GM23248 (cell line): ENCODE measurements around the gene TPCN2. TPM values are rescaled to one million over a fixed set of nuclear protein-coding genes. Genes with fewer than 3 reads are reported as not detected.

Experiments
- DNase-seq: peaks from one replicate; pipeline ENCODE4 v3.0.0-alpha.2; 2015
- H2AFZ ChIP-seq: fragments of 200-600 bp; sonication (generic); 2 replicates; pipeline ENCODE4 v1.6.1; 2016; ENCODE audit warnings: antibody characterized with exemption
- H3F3A ChIP-seq: fragments of 200-600 bp; sonication (generic); 2 replicates; pipeline ENCODE4 v1.6.1; 2016; ENCODE audit warnings: mild to moderate bottlenecking, antibody characterized with exemption, mixed run types; ENCODE audit not compliant: insufficient read depth
- H3K27ac ChIP-seq: fragments of 200-600 bp; sonication (generic); 2 replicates; pipeline ENCODE4 v1.5.1; 2016; ENCODE audit warnings: mild to moderate bottlenecking
- H3K27me3 ChIP-seq: fragments of 200-600 bp; sonication (generic); replicated peaks from 2 replicates; pipeline ENCODE4 v1.6.1; 2016; ENCODE audit warnings: mild to moderate bottlenecking; ENCODE audit not compliant: insufficient read depth
- H3K36me3 ChIP-seq: fragments of 200-600 bp; sonication (generic); 2 replicates; pipeline ENCODE4 v1.6.1; 2016; ENCODE audit warnings: low read depth, mild to moderate bottlenecking
- H3K4me1 ChIP-seq: fragments of 200-600 bp; sonication (generic); 2 replicates; pipeline ENCODE4 v1.6.1; 2016; ENCODE audit warnings: mild to moderate bottlenecking; ENCODE audit not compliant: insufficient read depth
- H3K4me2 ChIP-seq: fragments of 200-600 bp; sonication (generic); one replicate; pipeline ENCODE4 v1.6.1; 2016; ENCODE audit warnings: mild to moderate bottlenecking; ENCODE audit not compliant: unreplicated experiment
- H3K4me3 ChIP-seq: fragments of 200-600 bp; sonication (generic); 2 replicates; pipeline ENCODE4 v1.5.1; 2016; ENCODE audit warnings: mild to moderate bottlenecking
- H3K79me2 ChIP-seq: fragments of 200-600 bp; sonication (generic); 2 replicates; pipeline ENCODE4 v1.6.1; 2016; ENCODE audit warnings: mild to moderate bottlenecking; ENCODE audit not compliant: insufficient read depth
- H3K9ac ChIP-seq: fragments of 200-600 bp; sonication (generic); 2 replicates; pipeline ENCODE4 v1.6.1; 2016; ENCODE audit warnings: mild to moderate bottlenecking
- H3K9me2 ChIP-seq: fragments of 200-600 bp; sonication (generic); 2 replicates; pipeline ENCODE4 v1.6.1; 2016; ENCODE audit warnings: mixed run types, mild to moderate bottlenecking, moderate library complexity; ENCODE audit not compliant: insufficient read depth
- H3K9me3 ChIP-seq: fragments of 200-600 bp; sonication (generic); one replicate; pipeline ENCODE4 v1.6.1; 2017; ENCODE audit warnings: low read depth
- H4K20me1 ChIP-seq: fragments of 200-600 bp; sonication (generic); 2 replicates; pipeline ENCODE4 v1.6.0; 2016; ENCODE audit not compliant: insufficient read depth
- EZH2 ChIP-seq: fragments of 200-600 bp; sonication (generic); IDR thresholded peaks from 2 replicates; pipeline ENCODE4 v1.6.1; 2018; ENCODE audit warnings: antibody characterized with exemption, mild to moderate bottlenecking; ENCODE audit not compliant: insufficient read depth, poor library complexity, severe bottlenecking
- EZH2phosphoT487 ChIP-seq: fragments of 200-600 bp; sonication (generic); IDR thresholded peaks from 2 replicates; pipeline ENCODE4 v1.6.1; 2018; ENCODE audit warnings: antibody characterized with exemption, moderate library complexity, mild to moderate bottlenecking, low read depth; ENCODE audit not compliant: insufficient read depth
- whole genome bisulfite sequencing, 2 experiments: methylation state at CpG; one replicate each; pipeline ENCODE4 v1.1.6; 2015 to 2017; ENCODE audit warnings: low lambda C conversion rate in 2 of 2, low coverage in 1 of 2; ENCODE audit errors: missing lambda C conversion rate in 2 of 2; 5-methylcytosine and 5-hydroxymethylcytosine counted together
- in situ Hi-C: fragments of 300-500 bp; cut with MboI; formaldehyde crosslinking; loops from 2 replicates; pipeline ENCODE4 v1.15.0; 2020
- polyA plus RNA-seq: library from polyadenylated mRNA; unstranded; fragments of >200 nt; fragmentation: Nextera tagmentation; extraction: Ambion mirVana; gene quantifications from 2 replicates; pipeline ENCODE4 v1.2.1, GENCODE V29; 2016
- total RNA-seq: library from RNA; depleted of rRNA; stranded (reverse); fragments of >200 nt; shearing (Covaris generic); gene quantifications from 2 replicates; pipeline ENCODE4 v1.2.3, GENCODE V29; 2014

The TPCN2 gene
- total and polyA plus RNA-seq, 2 experiments from 2014 or later, result 7.1 to 8.5 TPM

DNA sequence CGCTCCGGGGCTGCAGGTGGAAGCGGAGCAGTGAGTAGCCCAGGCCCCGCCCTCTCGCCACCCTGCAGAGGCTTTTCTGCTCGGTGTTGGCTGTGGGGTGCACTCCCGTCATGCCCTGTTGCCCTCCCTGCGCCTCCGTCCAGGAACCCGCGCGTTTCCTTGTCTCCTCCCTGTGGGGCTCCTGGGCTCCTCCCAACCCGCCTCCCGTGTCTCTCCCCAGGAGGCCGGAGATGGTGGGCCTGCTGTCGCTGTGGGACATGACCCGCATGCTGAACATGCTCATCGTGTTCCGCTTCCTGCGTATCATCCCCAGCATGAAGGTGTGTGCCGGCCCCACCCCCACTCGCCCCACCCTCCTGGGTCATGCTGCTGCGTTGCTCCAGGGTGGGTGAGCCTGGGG is 32.4 kb downstream of the TPCN2 start:
- WGBS, 2 experiments, result 93 to 95% methylated on average over 18 to 23 of the region's 23 CpGs
- in situ Hi-C loops, result no loop called here
- no peak overlapping the region for H3K4me2 ChIP-seq

DNA sequence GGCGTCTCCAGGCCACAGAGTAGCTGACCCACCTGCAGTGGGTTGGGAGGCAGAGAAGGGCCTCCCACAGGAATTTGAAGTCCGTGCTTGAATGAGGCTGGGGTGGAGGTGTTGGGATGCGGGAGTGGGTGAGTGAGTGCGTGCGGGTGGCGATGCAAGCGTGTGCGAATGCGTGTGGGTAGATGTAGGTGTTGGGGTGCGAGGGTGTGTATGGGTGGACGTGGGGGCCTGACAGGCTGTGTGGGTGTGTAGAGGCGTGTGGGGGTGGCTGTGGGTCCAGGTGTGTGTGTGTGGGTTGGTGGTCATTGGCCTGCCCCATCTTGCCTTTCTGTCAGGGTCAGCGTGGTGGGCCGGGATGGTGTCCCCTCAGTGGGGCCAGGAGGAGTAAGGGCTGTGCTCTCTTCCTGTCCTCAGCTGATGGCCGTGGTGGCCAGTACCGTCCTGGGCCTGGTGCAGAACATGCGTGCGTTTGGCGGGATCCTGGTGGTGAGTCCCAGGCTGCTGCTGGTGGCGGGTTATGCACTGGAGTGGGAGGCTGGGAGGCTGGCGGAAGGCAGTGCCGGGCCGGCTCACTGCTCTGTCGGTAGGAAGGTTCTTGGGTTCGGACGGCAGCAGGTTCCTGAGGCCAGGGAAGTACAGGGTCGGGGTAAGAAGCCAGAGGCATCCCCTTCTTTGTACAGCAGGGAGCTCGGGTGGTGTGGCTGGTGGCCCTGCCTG is 35.0 kb downstream of the TPCN2 start:
- Histone ChIP-seq H3K27me3 (no peaks in the 10 kb centered on the region), H2AFZ (no peak overlapping the region), H3K9ac (no peak overlapping the region), H3K79me2 (no peaks in the 10 kb centered on the region), H3K4me1 (peaks cover 22% of the 10 kb centered on the region), H4K20me1 (no peaks in the 10 kb centered on the region), H3K27ac (no peak overlapping the region), H3F3A (peaks cover 8% of the 10 kb centered on the region; the same call in 1 of the 2 replicates), H3K9me2 (no peaks in the 10 kb centered on the region), H3K4me3 (no peak overlapping the region), H3K4me2 (no peak overlapping the region), H3K36me3 (peaks cover 7% of the 10 kb centered on the region; the same call in 1 of the 2 replicates), H3K9me3 (no peaks in the 10 kb centered on the region)
- DNase-seq, result no peak
- WGBS, 2 experiments, result 85% methylated on average over 28 of the region's 28 CpGs
- in situ Hi-C loops, result no loop called here
- TF ChIP-seq EZH2phosphoT487, result no peak
- TF ChIP-seq EZH2, result no peak

More for the DNA sequence above, 32.4 kb downstream of the TPCN2 start:
- Histone ChIP-seq H3K36me3 (no peaks in the 10 kb centered on the region), H3K4me3 (no peak overlapping the region), H3F3A (peaks cover under 1% of the 10 kb centered on the region; the same call in 1 of the 2 replicates), H3K9me2 (no peaks in the 10 kb centered on the region), H3K27ac (no peak overlapping the region), H3K9ac (no peak overlapping the region), H3K4me1 (peaks cover 17% of the 10 kb centered on the region), H3K79me2 (peaks cover 4% of the 10 kb centered on the region; the same call in 1 of the 2 replicates), H2AFZ (no peak overlapping the region), H4K20me1 (no peaks in the 10 kb centered on the region), H3K9me3 (no peaks in the 10 kb centered on the region), H3K27me3 (no peaks in the 10 kb centered on the region)
- TF ChIP-seq EZH2, result no peak
- TF ChIP-seq EZH2phosphoT487, result no peak
- no peak for DNase-seq

DNA sequence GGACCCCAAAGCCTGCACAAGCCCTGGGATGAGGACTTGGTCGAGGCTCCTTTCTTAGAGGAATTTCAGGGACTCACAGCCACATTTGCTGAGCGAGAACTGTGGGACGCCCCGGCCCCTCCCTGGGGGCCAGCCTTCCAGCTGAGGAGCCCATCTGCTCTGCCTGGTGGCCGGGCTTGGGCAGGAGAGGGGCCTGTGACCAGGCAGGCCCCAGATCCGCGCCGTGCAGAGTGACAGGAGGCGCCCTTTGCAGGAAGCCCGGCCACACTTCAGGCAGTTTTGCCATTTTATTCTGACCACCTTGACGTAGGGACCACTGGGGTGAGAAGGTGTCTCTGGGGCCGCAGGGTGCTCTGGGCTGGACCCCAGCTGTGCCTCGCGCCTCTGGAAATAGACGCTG is 35.6 kb downstream of the TPCN2 start:
- no peak overlapping the region for H3K9ac ChIP-seq
- in situ Hi-C loops, result no loop called here
- no peak overlapping the region for H3K4me2 ChIP-seq
- peaks cover 8% of the 10 kb centered on the region; the same call in 1 of the 2 replicates for H3F3A ChIP-seq
- no peak for DNase-seq
- H3K4me1 ChIP-seq, result peaks cover 28% of the 10 kb centered on the region
- H3K79me2 ChIP-seq, result no peaks in the 10 kb centered on the region
- no peaks in the 10 kb centered on the region for H3K9me3 ChIP-seq
- H2AFZ ChIP-seq, result no peak overlapping the region
- no peak overlapping the region for H3K27ac ChIP-seq
- TF ChIP-seq EZH2phosphoT487 (no peak), EZH2 (no peak)
- H3K9me2 ChIP-seq, result no peaks in the 10 kb centered on the region
- no peaks in the 10 kb centered on the region for H3K27me3 ChIP-seq
- H4K20me1 ChIP-seq, result no peaks in the 10 kb centered on the region
- H3K4me3 ChIP-seq, result no peak overlapping the region
- WGBS, 2 experiments, result 82 to 86% methylated on average over 15 of the region's 15 CpGs
- H3K36me3 ChIP-seq, result peaks cover 7% of the 10 kb centered on the region; the same call in 1 of the 2 replicates

DNA sequence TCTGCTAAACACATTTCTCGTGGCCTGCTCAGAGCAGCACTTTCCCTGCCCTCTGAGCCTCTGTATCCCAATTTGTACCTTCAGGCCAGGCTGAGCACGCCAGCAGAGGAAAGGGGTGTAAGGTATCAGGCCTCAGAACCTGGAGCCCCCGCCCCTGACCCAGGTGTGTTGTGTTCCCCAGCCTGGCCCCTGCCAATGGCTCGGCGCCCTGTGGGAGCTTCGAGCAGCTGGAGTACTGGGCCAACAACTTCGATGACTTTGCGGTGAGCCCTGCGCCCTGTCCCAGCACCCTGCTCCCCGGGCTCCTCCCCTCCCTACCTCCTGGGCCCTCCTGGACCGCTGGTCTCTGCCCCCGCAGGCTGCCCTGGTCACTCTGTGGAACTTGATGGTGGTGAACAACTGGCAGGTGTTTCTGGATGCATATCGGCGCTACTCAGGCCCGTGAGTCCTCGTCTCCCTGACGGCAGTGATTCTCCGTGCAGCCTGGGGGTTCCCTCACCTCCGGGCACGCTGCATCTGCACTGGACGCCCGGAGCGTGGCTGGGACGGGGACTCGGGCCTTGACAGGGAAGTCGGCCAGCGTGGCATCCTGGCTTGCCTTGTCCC is 36.9 kb downstream of the TPCN2 start:
- Histone ChIP-seq H3K79me2 (no peaks in the 10 kb centered on the region), H3K9me3 (no peaks in the 10 kb centered on the region), H4K20me1 (no peaks in the 10 kb centered on the region), H3K36me3 (peaks cover 7% of the 10 kb centered on the region; the same call in 1 of the 2 replicates), H3K4me1 (peaks cover 19% of the 10 kb centered on the region), H3K9ac (no peak overlapping the region), H3K4me3 (no peak overlapping the region), H2AFZ (no peak overlapping the region), H3K4me2 (no peak overlapping the region), H3F3A (peaks cover 13% of the 10 kb centered on the region; the same call in 1 of the 2 replicates), H3K27me3 (no peaks in the 10 kb centered on the region), H3K27ac (no peak overlapping the region), H3K9me2 (no peaks in the 10 kb centered on the region)
- no peak for TF ChIP-seq EZH2
- no peak for TF ChIP-seq EZH2phosphoT487
- 95 to 97% methylated on average over 22 to 26 of the region's 27 CpGs for WGBS, 2 experiments
- no peak for DNase-seq
- in situ Hi-C loops, result no loop called here
